ENCODE measurements around the gene PRKCSH.
"Not testable (repeated sequence)": the region's sequence is repeated elsewhere in the genome, so short reads cannot be mapped to it uniquely, and the experiment has no call there.

PRKCSH gene

GRCh38 chr19:11435057-11435832 lies at the start of gene PRKCSH, which contains the start of gene ODAD3:
Gene PRKCSH (plus strand): TSS chr19:11435635. CDS start chr19:11436118, 483 bp downstream.
Gene ODAD3 (minus strand): TSS chr19:11435121. CDS start chr19:11435016, 105 bp downstream.
- peak; percentile 100 for DNase-seq

- no peak for DNase-seq
Measured at GRCh38 chr19:11387162-11388034, 48.0 kb upstream of the PRKCSH start.

- no peak for DNase-seq
Measured at GRCh38 chr19:11390359-11390758, 45.1 kb upstream of the PRKCSH start.

GRCh38 chr19:11390933-11391680 lies 44.3 kb upstream of the PRKCSH start:
- no peak for DNase-seq

DNA sequence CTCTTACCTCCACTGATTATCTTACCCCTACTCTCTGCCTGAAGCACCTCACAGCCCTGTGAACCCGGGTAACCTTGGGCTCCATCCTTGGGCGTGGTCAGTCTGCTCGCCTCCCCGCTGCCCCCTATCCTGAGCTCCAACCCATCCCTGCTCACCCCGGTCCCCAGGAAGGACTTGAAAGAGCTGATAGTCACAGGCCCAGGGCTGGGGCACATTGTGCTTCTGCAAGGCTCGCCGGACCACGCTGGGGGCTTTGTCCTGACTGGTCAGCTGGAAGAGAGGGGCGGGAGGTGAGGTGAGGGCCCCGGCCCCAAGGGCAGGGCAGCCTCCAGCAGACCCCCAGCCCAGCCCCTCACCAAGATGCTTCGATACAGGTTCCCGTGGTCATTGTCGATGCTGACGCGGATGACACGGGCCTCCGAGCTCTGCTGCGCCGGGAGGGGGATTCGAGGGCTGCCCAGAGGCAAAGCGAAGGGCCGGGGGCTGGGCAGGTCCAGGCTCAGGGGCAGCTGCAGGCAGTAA lies 38.3 kb upstream of the PRKCSH start:
- no peak for DNase-seq

- DNase-seq: no peak
Measured at GRCh38 chr19:11399667-11400066, 35.8 kb upstream of the PRKCSH start.

DNA sequence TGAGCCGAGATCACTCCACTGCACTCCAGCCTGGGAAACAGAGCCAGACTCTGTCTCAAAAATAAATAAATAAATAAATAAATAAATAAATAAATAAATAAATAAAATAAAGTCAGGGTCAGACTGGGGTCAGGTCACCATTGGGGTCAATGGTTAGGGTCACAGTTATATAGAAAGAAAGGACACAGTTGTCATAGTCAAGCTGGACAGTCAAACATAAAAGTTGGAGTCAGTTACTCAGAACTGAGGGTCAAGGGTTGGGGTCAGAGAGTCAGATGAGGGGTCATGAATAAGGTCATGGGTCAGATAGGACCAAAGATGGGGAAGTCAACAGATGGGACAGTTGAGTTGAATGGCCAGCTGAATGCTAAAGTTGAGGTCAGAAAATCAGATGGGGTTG lies 34.6 kb upstream of the PRKCSH start:
- no peak for DNase-seq

DNA sequence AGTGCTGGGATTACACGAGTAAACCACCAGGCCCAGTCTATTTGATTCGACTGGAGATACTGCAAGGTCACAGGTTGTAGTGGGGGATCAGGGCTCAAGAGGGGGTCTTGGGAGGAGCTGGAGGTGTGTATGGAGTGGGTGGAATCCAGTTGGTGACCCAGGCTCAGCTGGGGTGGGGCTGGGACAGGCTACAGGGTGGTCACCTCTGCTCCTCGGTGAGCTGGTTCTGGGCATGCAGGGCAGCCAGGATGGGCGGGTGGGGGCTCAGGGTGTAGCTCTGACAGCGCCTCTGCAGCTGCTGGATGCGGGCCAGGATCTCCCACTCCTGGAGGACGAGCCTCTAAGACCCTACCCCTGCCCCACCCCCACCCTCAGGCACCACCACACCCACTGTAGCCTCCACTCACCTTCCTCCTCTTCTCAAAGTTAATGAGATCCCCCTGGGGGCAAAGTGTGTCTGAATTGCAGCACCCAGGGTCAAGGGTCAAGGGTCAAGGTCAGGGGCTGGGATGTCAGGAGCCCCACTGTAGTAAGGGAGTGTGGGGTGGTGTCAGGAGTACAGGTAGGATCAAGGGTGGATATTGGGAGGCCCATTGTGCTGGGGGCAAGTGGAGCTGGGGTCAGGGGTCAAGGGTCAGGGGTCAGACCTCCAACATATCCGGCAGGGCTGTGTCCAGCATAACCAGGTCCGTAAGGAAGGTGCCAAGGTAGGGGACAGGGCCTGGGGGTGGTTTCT lies 33.5 kb upstream of the PRKCSH start:
- no peak for DNase-seq

DNA sequence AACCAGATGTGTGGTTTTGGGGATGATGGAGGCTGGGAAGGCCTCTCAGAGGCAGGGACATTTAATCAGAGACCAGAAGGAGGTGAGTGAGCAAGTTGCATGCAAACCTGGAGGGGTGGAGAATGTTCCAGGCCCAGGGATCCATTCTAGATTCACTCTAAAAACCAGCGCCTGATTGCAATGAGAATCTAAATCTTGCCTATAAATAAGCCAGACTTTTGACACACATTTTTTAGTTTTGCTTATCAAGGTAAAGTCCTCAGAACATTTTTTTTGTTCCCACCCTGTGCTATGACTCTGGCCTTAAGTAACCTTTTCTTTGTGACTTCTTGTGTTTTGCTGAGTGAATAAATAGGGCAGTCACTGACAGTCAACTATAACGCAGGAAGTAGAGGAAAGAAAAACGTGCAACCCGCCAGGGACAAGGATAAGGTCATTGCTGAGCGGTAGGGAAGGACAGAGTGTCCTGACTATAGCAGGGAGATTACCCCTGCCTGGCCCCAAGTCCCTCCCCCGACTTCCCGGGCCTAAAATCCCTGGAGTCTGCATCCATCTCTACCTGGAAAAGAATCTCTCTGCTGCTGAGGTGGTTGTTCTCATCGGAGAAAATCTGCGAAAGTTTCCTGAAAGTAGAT lies 30.7 kb upstream of the PRKCSH start:
- DNase-seq: no peak

- no peak for DNase-seq
Measured at GRCh38 chr19:11405846-11406643, 29.4 kb upstream of the PRKCSH start.

GRCh38 chr19:11406703-11407236 lies 28.7 kb upstream of the PRKCSH start:
- DNase-seq: not testable (repeated sequence)

GRCh38 chr19:11408591-11408990 lies 26.8 kb upstream of the PRKCSH start:
- no peak for DNase-seq

DNA sequence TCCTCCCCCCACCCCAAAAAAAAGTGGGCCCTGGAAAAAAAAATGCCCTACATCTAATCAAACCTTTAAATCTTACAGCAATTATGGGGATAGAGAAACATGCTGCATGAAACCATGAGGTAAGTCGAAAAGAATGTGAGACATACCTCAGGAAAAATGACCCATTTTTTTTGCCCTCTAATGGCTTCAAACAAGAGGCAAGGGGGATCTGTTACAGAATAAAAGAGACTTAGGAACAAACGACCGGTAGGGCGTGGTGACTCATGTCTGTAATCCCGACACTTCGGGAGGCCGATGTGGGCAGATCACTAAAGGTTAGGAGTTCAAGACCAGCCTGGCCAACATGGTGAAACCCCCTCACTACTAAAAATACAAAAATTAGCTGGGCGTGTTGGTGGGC lies 24.8 kb upstream of the PRKCSH start:
- DNase-seq: no peak

DNA sequence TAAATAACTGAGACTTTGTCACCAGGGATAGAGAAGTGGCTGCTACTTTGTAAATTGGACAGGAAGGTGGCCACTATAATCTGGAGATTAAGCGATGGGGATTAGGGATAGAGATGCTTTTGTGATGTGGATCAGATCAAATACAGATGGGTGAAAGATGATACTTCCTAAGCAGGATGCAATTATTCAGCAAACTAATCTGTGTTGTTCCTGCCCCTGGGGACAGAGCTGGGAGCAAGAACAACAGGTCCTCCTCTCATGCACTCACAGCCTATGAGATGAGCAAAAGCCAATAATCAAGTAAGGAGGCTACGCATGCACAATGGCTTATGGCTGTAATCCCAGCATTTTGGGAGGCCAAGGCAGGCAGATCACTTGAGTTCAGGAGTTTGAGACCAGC lies 20.9 kb upstream of the PRKCSH start:
- no peak for DNase-seq

DNA sequence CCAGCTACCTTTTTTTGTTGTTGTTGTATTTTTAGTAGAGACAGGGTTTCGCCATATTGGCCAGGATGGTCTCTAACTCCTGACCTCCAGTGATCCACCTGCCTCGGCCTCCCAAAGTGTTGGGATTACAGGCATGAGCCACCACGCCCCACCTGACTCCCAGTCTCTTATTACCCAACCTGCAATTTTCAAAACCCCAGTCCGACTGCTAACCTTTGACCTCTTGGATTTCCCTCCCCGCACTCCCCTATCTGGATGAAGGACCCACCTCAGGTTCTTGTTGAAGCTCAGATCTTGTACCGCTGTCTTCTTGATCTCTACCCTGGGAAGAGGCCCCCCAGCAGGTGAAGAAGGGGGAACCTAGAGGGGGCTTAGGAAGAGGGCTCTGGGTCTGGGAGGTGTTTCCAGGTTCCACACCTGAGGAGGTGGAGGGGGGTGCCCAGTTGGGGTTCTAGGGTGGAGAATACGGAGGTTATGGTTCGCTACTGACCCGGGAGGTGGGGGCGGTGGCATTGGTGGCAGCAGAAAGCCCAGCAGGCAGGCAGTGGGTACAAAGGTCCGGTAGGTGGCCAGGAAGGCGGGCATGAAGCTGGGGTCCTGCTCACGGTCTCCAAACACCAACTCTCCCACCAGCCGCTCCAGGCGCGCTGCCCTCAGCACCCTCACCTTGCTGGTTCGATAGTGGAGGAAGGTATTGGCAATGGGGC lies 18.9 kb upstream of the PRKCSH start:
- no peak for DNase-seq

DNA sequence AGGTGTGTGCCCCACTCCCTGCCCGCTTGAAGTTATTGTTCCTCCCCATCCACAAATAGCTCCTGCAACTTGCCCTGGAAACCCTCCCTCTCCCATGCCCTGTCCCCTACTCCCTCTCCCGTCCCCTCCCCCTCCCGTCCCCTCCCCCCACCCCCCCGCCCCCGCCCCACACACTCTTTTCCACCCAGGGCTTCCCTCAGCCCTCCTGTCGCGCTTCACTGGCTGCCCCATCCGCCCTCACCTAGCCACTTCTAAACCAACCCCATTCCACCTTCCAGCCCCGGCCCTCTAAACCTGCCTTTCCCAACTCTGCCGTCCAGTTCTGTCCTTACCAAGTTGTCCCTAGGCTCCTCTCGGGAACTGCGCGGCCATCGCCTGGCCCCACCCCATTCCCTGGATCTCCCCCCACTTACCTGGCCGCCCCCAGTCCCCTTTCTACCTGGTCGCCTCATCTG lies 17.3 kb upstream of the PRKCSH start:
- DNase-seq: no peak

DNA sequence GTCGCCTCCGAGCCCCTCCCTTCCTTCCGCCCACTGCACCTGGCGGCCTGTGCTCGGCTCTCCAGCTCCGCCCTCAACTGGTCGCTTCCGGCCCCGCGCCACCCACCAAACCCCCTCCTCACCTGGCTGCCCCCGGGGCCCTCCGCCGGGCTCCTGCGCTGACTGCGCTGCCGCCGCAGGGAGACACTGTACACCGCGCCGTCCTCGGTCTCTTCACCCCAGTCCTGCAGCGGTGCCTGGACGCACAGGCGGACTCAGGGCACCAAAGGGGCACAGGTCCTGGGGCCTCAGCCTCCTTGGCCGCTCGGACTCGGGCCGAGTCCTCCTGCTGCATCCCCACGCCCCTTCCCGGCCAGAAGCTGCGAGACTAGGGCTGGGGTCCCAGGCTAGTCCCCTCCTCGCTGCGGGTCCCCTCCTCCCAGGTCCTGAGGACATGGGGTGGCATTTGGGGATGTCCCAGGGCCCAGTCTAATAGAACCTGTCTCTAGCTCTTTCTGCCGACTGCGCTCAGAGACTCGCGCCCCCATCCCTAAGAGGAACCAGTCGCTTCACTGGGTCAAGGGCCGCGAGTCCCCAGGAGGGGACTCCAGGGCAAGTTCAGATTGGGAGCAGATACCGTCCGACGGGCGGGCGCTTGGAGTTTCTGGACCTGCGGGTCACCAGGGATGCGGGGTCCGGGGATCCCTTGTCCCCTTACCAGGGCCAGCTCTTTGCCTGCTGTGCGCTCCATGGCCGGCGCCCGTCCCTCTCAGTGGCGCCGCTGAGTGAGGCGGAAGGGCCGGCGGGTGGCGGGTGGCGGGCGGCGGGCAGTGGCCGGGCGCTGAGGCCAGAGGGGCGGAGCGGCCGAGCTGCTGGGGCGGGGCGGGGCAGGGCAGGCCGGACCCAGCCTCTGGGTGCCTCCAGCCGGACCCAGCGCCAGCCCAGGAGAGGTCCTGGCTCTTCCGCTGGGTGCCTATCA lies 16.6 kb upstream of the PRKCSH start, which contains the start of gene RGL3:
TSS of gene RGL3 (minus strand) at position 766 of the 958 bp plus-strand sequence. CDS start at position 730, 36 bp downstream.
- peak; percentile 81 for DNase-seq

All from COR-L47 (cell line).